Neural crest cell (in vitro differentiated cells): ENCODE measurements around the gene VPS16. TPM values are rescaled to one million over a fixed set of nuclear protein-coding genes. Genes with fewer than 3 reads are reported as not detected.

Experiments used
- DNase-seq: peaks from one replicate; pipeline ENCODE4 v3.0.0; 2021; ENCODE audit warnings: low read depth, mixed read lengths, low spot score
- H3K27ac Mint-ChIP-seq: one replicate; pipeline ENCODE4 v1.8.0; 2021; ENCODE audit warnings: mild to moderate bottlenecking, mixed read lengths; ENCODE audit not compliant: unreplicated experiment
- H3K27me3 Mint-ChIP-seq: 2 replicates; pipeline ENCODE4 v1.8.0; 2021; ENCODE audit warnings: low read depth, mild to moderate bottlenecking, mixed read lengths
- H3K36me3 Mint-ChIP-seq: 2 replicates; pipeline ENCODE4 v1.8.0; 2021; ENCODE audit warnings: low read depth, mild to moderate bottlenecking, mixed read lengths
- H3K4me1 Mint-ChIP-seq: 2 replicates; pipeline ENCODE4 v1.8.0; 2021; ENCODE audit warnings: mixed read lengths
- H3K4me3 Mint-ChIP-seq: one replicate; pipeline ENCODE4 v1.8.0; 2021; ENCODE audit warnings: mild to moderate bottlenecking, mixed read lengths
- H3K9me3 Mint-ChIP-seq: 2 replicates; pipeline ENCODE4 v1.8.0; 2021; ENCODE audit warnings: mixed read lengths
- total RNA-seq: library from RNA; stranded (reverse); gene quantifications from 2 replicates; pipeline ENCODE4 v1.2.1, GENCODE V29; 2021
- TF ChIP-seq, protein P1 (sequence below): fragments of 200-600 bp; sonication (generic); conservative IDR thresholded peaks from 2 replicates; pipeline ENCODE4 v1.5.0; 2021; ENCODE audit warnings: antibody characterized with exemption, mild to moderate bottlenecking

The VPS16 gene
- total RNA-seq, 1 donor from 2014 or later: 50.6 TPM

DNA sequence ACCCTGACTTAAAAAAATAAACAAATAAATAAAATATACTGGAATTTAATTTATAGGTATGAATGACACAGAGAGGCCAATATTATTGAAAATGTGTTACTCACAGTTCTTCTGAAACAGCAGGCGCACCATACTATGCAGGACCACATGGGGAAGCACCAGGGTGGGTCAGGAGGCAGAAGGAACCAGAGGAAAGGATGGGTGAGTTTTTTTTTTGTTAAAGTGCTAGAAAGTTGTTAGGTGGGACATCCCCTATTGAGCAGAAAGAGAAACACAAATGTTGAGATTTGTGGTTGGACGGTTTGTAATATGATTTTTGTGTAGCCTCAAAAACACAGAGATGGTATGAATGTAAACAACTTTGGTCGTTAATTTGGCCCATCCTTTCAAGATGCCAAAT, 58.7 kb downstream of the VPS16 start:
- no peak for DNase-seq
- TF ChIP-seq, protein P1, sequence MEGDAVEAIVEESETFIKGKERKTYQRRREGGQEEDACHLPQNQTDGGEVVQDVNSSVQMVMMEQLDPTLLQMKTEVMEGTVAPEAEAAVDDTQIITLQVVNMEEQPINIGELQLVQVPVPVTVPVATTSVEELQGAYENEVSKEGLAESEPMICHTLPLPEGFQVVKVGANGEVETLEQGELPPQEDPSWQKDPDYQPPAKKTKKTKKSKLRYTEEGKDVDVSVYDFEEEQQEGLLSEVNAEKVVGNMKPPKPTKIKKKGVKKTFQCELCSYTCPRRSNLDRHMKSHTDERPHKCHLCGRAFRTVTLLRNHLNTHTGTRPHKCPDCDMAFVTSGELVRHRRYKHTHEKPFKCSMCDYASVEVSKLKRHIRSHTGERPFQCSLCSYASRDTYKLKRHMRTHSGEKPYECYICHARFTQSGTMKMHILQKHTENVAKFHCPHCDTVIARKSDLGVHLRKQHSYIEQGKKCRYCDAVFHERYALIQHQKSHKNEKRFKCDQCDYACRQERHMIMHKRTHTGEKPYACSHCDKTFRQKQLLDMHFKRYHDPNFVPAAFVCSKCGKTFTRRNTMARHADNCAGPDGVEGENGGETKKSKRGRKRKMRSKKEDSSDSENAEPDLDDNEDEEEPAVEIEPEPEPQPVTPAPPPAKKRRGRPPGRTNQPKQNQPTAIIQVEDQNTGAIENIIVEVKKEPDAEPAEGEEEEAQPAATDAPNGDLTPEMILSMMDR: no peak
- Mint-ChIP-seq H3K4me1 (peaks cover 15% of the 10 kb centered on the region), H3K27ac (no peak overlapping the region), H3K36me3 (peaks cover 20% of the 10 kb centered on the region), H3K4me3 (no peak overlapping the region), H3K27me3 (no peaks in the 10 kb centered on the region), H3K9me3 (peaks cover 7% of the 10 kb centered on the region)

DNA sequence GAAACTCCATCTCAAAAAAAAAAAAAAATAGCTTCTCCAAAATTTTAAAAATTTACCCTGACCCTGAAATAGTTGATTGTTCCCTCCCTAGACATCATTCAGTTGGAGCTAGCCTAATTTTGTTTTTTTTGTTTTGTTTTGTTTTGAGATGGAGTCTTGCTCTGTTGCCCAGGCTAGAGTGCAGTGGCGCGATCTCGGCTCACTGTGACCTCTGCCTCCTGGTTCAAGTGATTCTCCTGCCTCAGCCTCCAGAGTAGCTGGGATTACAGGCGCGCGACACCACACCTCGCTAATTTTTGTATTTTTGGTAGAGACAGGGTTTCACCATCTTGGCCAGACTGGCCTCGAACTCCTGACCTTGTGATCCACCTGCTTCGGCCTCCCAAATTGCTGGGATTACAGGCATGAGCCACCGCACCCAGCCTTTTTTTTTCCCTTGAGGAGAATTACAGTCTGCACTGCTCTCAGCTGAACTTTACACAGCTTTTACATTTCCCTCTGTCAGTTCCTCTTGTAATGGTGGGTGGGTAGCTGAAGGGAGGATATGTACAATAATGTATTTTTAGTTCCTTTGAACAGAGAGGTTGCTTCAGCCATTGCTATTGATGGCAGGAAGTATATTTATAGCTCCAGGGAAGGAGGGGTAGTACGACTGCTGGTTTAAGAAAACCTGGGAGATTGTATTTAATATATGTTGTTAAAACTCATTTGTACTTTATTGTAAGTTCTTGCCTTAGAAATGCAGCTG, 60.5 kb downstream of the VPS16 start:
- no peaks in the 10 kb centered on the region for H3K27me3 Mint-ChIP-seq
- peak overlapping the region; percentile 24 for H3K27ac Mint-ChIP-seq
- H3K36me3 Mint-ChIP-seq: peaks cover 23% of the 10 kb centered on the region
- H3K4me1 Mint-ChIP-seq: peaks cover 15% of the 10 kb centered on the region
- peaks cover 14% of the 10 kb centered on the region for H3K9me3 Mint-ChIP-seq
- H3K4me3 Mint-ChIP-seq: no peak overlapping the region
- no peak for DNase-seq
- TF ChIP-seq, protein P1: no peak

DNA sequence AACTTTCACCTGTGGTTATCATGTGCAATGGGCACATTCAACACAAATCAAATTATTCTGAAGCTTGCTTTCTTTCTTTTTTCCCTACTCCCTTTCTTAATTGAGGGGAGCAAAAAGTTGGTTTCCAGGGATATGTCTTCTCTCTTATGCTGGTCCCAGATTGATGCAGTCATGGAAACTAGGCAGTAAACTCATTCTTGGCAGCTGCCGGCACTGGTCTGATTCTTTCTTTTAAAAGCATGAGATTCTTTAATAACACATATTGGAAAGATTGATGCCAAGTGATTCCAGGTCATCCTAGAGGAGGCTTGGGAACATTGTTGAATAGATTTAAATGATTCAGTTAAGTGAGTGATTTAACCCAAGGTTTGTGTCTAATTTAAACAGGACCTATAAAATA, 61.7 kb downstream of the VPS16 start:
- H3K4me1 Mint-ChIP-seq: peaks cover 13% of the 10 kb centered on the region
- no peak overlapping the region for H3K4me3 Mint-ChIP-seq
- H3K9me3 Mint-ChIP-seq: peaks cover 6% of the 10 kb centered on the region
- H3K36me3 Mint-ChIP-seq: peaks cover 14% of the 10 kb centered on the region
- TF ChIP-seq, protein P1: no peak
- no peak for DNase-seq
- no peaks in the 10 kb centered on the region for H3K27me3 Mint-ChIP-seq
- H3K27ac Mint-ChIP-seq: no peak overlapping the region

DNA sequence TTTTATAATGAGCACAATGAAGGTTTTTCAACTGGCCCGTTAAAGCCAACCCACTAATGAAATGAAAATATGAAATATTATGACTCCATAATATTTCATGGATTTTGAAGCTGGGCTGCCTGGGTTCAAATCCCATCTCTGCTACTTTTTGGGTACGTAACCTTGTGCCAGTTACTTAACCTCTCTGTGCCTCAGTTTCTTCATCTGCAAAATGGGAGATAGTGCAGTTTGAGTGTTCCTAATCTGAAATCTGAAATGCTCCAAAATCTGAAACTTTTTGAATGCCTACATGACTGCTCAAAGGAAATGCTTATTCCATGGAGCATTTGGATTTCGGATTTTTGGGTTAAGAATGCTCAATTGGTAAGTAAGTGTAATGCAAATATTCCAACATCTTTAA, 62.3 kb downstream of the VPS16 start:
- Mint-ChIP-seq H3K27ac (no peak overlapping the region), H3K36me3 (peaks cover 14% of the 10 kb centered on the region), H3K4me1 (peaks cover 13% of the 10 kb centered on the region), H3K27me3 (no peaks in the 10 kb centered on the region), H3K4me3 (no peak overlapping the region), H3K9me3 (peaks cover 6% of the 10 kb centered on the region)
- no peak for DNase-seq
- TF ChIP-seq, protein P1: no peak

DNA sequence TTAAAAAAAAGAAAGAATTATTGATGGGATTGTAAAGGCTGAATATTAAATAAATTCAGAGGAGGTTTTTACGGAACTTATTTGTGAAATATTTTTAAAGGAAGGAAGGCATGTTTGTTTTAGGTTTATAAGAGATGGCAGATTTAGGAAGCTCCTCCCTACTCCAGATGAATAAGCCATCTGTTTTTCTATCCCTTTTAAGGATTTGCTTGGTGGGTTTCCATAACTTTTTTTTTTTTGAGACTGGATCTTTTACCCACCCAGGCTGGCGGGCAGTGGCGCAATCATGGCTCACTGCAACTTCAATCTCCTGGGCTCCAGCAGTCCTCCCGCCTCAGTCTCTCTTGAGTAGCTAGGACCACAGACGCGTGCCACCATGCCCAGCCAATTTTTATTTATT, 63.1 kb downstream of the VPS16 start:
- H3K4me1 Mint-ChIP-seq: peaks cover 13% of the 10 kb centered on the region
- no peak overlapping the region for H3K27ac Mint-ChIP-seq
- TF ChIP-seq, protein P1: no peak
- DNase-seq: no peak
- H3K27me3 Mint-ChIP-seq: no peaks in the 10 kb centered on the region
- H3K4me3 Mint-ChIP-seq: no peak overlapping the region
- H3K9me3 Mint-ChIP-seq: peaks cover 6% of the 10 kb centered on the region
- peaks cover 14% of the 10 kb centered on the region for H3K36me3 Mint-ChIP-seq
